ENCODE results near the gene ZNF438. TPM values are rescaled to one million over a fixed set of nuclear protein-coding genes. Genes with fewer than 3 reads are reported as not detected.

The ZNF438 gene
- total RNA-seq, 1 experiment from 2014 or later = 0.83 TPM

- H3K23me2 ChIP-seq (ENCODE audit: insufficient read length, low read depth, low read length, poor library complexity, severe bottlenecking) = no peaks in the 10 kb centered on the region
- H4K5ac ChIP-seq (ENCODE audit: insufficient read length, low read depth, low read length) = no peak overlapping the region
- H2BK20ac ChIP-seq (ENCODE audit: low read depth, low read length, poor library complexity, severe bottlenecking) = no peak overlapping the region
- no peak overlapping the region for H3K4me3 Mint-ChIP-seq
- no peak overlapping the region for H3K27ac ChIP-seq (ENCODE audit: insufficient read length, low read depth, low read length)
- no peaks in the 10 kb centered on the region for H4K20me1 ChIP-seq (ENCODE audit: control insufficient read depth, insufficient read depth, insufficient read length)
- no peak overlapping the region for H3K56ac ChIP-seq (ENCODE audit: insufficient read length, low read depth, low read length)
- H3K79me2 ChIP-seq (ENCODE audit: insufficient read depth, low read length) = no peaks in the 10 kb centered on the region
- TF ChIP-seq CTCF (conservative IDR thresholded peaks at IDR 0.05) = no peak
- H3K27ac Mint-ChIP-seq = no peak overlapping the region
- no peaks in the 10 kb centered on the region for H3K4me1 ChIP-seq (ENCODE audit: insufficient read depth, low read length)
- no peaks in the 10 kb centered on the region for H3K9me3 ChIP-seq (ENCODE audit: control insufficient read depth, low read depth, low read length)
- no peak overlapping the region for H3K4ac ChIP-seq (ENCODE audit: low read depth, low read length)
- H2BK5ac ChIP-seq (ENCODE audit: insufficient read length, low read length) = no peak overlapping the region
- H3K79me1 ChIP-seq (ENCODE audit: insufficient read depth, low read depth, low read length, poor library complexity, severe bottlenecking) = no peaks in the 10 kb centered on the region
- no peak overlapping the region for H2BK15ac ChIP-seq (ENCODE audit: low read depth, low read length)
- H3K23ac ChIP-seq (ENCODE audit: insufficient read length, low read depth, low read length) = no peak overlapping the region
- no peaks in the 10 kb centered on the region for H3K27me3 ChIP-seq (ENCODE audit: insufficient read depth, low read length)
- H2BK120ac ChIP-seq (ENCODE audit: low read depth, low read length, poor library complexity, severe bottlenecking) = no peak overlapping the region
- no peak overlapping the region for H2BK12ac ChIP-seq (ENCODE audit: insufficient read length, low read depth, low read length)
- no peak overlapping the region for H3K9ac ChIP-seq (ENCODE audit: extremely low read depth, insufficient read length, low read length)
- no peaks in the 10 kb centered on the region for H3K27me3 Mint-ChIP-seq (ENCODE audit: low read depth)
- H4K91ac ChIP-seq (ENCODE audit: insufficient read length, low read depth, low read length) = no peak overlapping the region
- H4K8ac ChIP-seq (replicated peaks; ENCODE audit: insufficient read length, low read depth, low read length) = no peak overlapping the region
- H3K9me3 Mint-ChIP-seq = 0 out of 5 replicates have a peak, but pooled peaks cover 0 to 3% of the 10 kb centered on the region in 2 experiments
- H3K36me3 Mint-ChIP-seq (ENCODE audit: insufficient read depth in 1 of 3, low read depth in 3 of 3) = no peaks in the 10 kb centered on the region; a peak in 1 of 7 replicates
- no peak overlapping the region for H2AK5ac ChIP-seq (ENCODE audit: insufficient read length, low read length)
- H3T11ph ChIP-seq (ENCODE audit: low read length) = no peak overlapping the region
- H3K4me2 ChIP-seq (ENCODE audit: insufficient read depth, insufficient read length, low read length) = no peak overlapping the region
- no peak overlapping the region for H3K14ac ChIP-seq (ENCODE audit: insufficient read depth, low read length)
- peaks cover 9 to 11% of the 10 kb centered on the region in 2 experiments for H3K4me1 Mint-ChIP-seq
- DNase-seq = no peak
- no peak overlapping the region for H2AFZ ChIP-seq (ENCODE audit: low read length)
- no CpG with 5 or more reads among the region's 2 CpGs for WGBS (ENCODE audit: extremely low coverage, insufficient read length, low lambda C conversion rate)
- no peak overlapping the region for H3K18ac ChIP-seq (ENCODE audit: insufficient read length, low read depth, low read length)
These were observed 192.0 kb downstream of the ZNF438 start for GRCh38 chr10:30839652-30840051.
